HT-29 (cell line): ENCODE measurements around the gene TCF7L1. TPM values are rescaled to one million over a fixed set of nuclear protein-coding genes. Genes with fewer than 3 reads are reported as not detected.
"Not testable (repeated sequence)": the region's sequence is repeated elsewhere in the genome, so short reads cannot be mapped to it uniquely, and the experiment has no call there.

Experiments
- DNase-seq: peaks from one replicate; pipeline ENCODE4 v3.0.0-alpha.2; 2015; ENCODE audit warnings: low spot score
- total RNA-seq: library from RNA; depleted of rRNA; stranded (reverse); fragments of >200 nt; shearing (Covaris generic); gene quantifications from 2 replicates; pipeline ENCODE4 v1.2.3, GENCODE V29; 2014; rRNA removed

The TCF7L1 gene
- not detected in 2 replicates for total RNA-seq

GRCh38 chr2:85132834-85133637, at the start of gene TCF7L1:
TSS of gene TCF7L1 (plus strand) at chr2:85133392. CDS start at chr2:85133685, 293 bp downstream.
- no peak for DNase-seq

- DNase-seq: no peak
Measured at GRCh38 chr2:85085563-85085962, 47.6 kb upstream of the TCF7L1 start.

- no peak for DNase-seq
Measured at GRCh38 chr2:85087541-85087940, 45.7 kb upstream of the TCF7L1 start.

GRCh38 chr2:85088921-85089320, 44.3 kb upstream of the TCF7L1 start:
- no peak for DNase-seq

GRCh38 chr2:85089585-85089984, 43.6 kb upstream of the TCF7L1 start:
- DNase-seq: no peak

- no peak for DNase-seq
Measured at GRCh38 chr2:85091838-85092237, 41.4 kb upstream of the TCF7L1 start.

- no peak for DNase-seq
Measured at GRCh38 chr2:85095094-85095493, 38.1 kb upstream of the TCF7L1 start.

GRCh38 chr2:85096616-85097015, 36.6 kb upstream of the TCF7L1 start:
- DNase-seq: no peak

- no peak for DNase-seq
Measured at GRCh38 chr2:85104228-85104627, 29.0 kb upstream of the TCF7L1 start.

GRCh38 chr2:85106489-85107180, 26.6 kb upstream of the TCF7L1 start:
- peak; percentile 25 for DNase-seq

- DNase-seq: no peak
Measured at GRCh38 chr2:85110991-85111560, 22.1 kb upstream of the TCF7L1 start.

GRCh38 chr2:85111819-85112281, 21.3 kb upstream of the TCF7L1 start:
- DNase-seq: no peak

GRCh38 chr2:85112906-85113625, 20.1 kb upstream of the TCF7L1 start:
- no peak for DNase-seq

GRCh38 chr2:85114586-85115330, 18.4 kb upstream of the TCF7L1 start:
- no peak for DNase-seq

GRCh38 chr2:85116207-85116606, 17.0 kb upstream of the TCF7L1 start:
- no peak for DNase-seq

GRCh38 chr2:85119900-85120299, 13.3 kb upstream of the TCF7L1 start:
- no peak for DNase-seq

- DNase-seq: no peak
Measured at GRCh38 chr2:85120363-85120762, 12.8 kb upstream of the TCF7L1 start.

- not testable (repeated sequence) for DNase-seq
Measured at GRCh38 chr2:85126462-85126861, 6.7 kb upstream of the TCF7L1 start.

GRCh38 chr2:85129861-85130260, 3.3 kb upstream of the TCF7L1 start:
- no peak for DNase-seq

- no peak for DNase-seq
Measured at GRCh38 chr2:85130407-85130806, 2.8 kb upstream of the TCF7L1 start.

GRCh38 chr2:85131116-85131515, 2.1 kb upstream of the TCF7L1 start:
- DNase-seq: no peak
